ENCODE measurements around the gene MYCBP2.
"Not testable (repeated sequence)": the region's sequence is repeated elsewhere in the genome, so short reads cannot be mapped to it uniquely, and the experiment has no call there.

MYCBP2 gene

DNA sequence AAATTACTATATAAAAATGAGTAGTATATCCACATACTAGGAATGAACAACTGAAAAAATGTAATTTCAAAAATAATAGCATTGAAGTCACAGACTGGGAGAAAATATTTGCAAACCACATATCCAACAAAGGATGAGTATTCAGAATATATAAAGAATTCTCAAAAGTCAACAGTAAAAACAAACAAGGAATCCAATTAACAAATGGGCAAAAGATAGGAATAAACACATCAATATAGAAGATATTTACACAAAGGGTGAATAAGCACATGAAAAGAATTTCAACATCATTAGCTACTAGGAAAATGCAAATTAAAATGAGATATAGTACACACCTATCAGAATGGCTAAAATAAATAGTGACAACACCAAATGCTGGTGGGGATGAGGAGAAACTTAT, 37.0 kb downstream of the MYCBP2 start:
- no peak for DNase-seq

DNA sequence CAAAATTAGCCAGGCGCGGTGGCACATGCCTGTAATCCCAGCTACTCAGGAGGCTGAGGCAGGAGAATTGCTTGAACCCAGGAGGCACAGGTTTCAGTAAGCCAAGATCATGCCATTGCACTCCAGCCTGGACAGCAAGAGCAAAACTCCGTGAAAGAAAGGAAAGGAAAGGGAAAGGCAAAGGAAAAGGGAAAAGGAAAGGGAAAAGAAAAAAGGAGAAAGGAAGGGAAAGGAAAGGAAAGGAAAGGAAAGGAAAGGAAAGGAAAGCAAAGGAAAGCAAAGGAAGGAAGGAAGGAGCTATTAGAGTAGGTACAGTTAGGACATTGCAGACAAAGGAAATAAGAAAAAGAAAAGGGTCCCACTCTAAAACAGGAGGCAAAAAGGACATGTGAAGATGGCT, 41.3 kb downstream of the MYCBP2 start:
- DNase-seq, result not testable (repeated sequence)

DNA sequence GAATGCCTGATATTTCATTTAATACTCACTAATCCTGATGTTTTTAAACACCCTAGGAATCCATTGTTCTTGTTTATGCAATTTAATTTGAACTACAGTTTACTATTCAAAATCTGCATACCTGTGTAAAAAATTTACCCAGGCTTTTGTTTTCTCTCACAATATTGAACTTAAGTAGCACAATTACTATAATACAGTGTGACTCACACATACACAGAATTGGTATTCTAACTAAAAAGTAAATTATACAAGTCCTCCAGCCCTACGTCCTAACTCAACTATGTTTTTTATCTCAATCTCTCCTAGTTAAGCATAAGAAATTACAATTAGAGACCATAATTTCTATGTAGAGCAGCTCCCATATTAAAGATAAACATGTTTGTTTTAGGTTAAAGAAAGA, 41.8 kb downstream of the MYCBP2 start:
- no peak for DNase-seq

GRCh38 chr13:77274126-77274525, 52.8 kb downstream of the MYCBP2 start:
- no peak for DNase-seq

- no peak for DNase-seq
Measured at GRCh38 chr13:77269141-77269540, 57.8 kb downstream of the MYCBP2 start.

DNA sequence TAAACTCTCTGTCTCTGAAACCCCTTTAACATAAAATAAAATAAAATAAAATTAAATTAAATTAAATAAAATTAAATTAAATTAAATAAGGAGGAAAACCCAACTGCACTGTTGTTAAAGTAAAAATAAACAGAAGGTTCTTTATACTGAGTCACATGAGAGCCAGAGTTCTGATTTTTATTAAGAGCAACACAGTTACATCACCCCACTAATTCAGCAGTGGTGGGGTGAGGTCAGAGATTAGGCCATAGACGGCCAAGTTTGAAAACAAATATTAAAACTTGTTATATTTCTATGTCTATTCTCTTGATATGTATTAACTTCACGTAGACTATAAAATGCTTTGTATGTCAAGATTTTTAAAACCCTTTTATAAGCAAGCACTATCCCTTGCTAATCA, 59.5 kb downstream of the MYCBP2 start:
- DNase-seq, result no peak

GRCh38 chr13:77265336-77265735, 61.6 kb downstream of the MYCBP2 start:
- no peak for DNase-seq

DNA sequence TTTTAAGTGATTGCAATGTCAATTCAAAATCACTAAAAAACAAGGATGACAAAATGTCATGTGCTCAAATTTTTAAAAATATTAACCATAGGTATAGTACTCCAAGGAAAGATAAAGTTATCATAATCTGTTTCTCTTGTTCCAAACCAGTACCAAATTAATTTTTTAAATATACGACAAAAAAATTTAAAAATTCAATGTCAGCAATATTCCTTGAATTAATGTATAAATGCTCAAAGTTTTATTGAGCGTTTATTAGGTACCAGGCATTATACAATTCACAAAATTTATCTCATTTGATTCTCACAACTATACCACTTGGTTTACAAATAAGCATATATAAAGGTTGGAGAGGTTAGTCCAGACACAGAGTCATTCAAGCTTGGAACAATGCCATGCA, 64.7 kb downstream of the MYCBP2 start:
- DNase-seq, result no peak

DNA sequence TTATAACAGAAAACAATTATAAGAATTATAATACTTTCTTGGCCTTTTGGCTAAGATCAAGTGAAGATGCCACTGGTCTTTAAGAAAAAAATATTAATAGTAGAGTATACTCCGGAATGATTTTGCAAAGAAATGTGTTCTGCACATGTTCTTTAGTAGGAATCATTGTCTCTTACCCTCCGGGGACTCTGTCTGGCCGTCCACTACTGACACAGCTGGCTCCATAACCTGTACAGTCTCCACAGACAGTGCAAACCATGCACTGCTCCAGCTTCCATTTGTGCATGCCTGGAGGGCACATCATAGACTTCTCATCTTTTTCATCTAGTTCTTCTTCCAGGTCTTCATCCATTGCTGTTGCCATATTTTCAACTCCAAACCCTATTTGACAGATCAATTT, 75.9 kb downstream of the MYCBP2 start:
- DNase-seq, result no peak

DNA sequence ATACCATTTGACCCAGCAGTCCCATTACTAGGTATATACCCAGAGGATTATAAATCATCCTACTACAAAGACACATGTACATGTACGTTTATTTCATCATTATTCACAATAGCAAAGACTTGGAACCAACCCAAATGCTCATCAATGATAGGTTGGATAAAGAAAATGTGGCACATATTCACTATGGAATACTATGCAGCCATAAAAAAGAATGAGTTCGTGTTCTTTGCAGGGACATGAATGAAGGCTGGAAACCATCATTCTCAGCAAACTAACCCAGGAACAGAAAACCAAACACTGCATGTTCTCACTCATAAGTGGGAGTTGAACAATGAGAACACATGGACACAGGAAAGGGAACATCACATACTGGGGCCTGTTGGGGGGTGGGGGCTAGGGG, 81.7 kb downstream of the MYCBP2 start:
- not testable (repeated sequence) for DNase-seq

GRCh38 chr13:77239312-77239711, 87.6 kb downstream of the MYCBP2 start:
- no peak for DNase-seq

DNA sequence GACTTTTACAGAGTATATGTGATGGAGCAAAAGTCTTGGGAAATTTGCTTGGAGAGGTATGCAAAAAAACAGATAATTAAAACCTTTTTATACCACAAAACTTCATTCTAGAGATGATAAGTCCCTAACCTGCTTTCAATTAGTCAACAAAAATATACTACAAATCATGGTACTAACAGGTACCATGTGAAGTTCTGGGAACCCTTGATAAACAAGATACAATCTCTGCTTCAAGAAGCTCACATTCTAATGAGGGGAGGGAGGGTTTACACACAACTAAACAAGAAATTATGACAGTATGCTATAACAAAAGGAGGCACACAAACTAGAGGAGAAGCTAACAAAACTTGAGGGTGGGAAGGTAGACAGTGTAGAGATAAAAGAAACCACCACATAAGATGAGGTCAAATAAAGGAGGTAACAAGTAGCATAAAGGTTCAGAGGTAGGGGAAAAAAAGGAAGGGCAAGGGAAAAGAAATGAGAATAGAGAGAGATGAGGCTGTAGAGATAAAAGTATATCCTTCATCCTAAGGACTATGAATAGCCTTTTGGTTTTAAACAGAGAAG, 91.4 kb downstream of the MYCBP2 start:
- no peak for DNase-seq

DNA sequence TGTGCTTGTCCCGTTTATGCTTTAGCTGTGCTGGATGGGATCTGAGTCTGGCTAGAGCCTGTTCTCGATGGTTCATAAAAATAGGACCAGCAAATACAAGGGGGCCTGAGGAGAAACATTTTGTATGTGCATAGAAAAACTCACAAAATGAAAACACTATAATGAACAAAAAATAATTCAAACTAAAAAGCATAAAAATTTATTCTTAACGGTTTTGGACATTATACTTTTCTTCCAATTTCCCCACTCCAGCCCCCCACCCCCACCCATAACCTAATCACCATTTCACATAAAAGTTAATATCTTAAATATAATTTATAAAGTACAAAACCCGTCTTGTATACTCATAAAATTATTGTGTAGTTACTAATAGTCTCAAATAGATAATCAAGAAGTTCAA, 93.7 kb downstream of the MYCBP2 start:
- no peak for DNase-seq

DNA sequence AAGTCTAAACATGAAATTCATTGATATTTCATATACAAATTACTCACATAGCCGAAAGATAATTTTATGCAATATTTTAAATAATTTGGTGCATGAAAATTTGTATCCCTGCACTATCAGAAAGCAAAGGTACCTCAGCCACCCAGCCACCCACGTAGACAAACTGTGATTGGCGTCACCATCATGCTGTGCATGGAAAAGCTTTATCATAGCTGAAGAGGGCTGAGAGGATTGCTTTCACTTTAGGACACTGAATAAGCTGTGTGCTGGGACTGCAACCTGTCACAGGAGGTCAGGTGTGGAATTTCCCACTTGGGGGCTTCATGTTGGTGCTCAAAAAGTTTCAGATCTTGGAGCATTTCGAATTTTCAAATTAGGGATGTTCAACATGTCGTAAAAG, 96.3 kb downstream of the MYCBP2 start:
- no peak for DNase-seq

GRCh38 chr13:77225946-77226345, 100.9 kb downstream of the MYCBP2 start:
- no peak for DNase-seq

DNA sequence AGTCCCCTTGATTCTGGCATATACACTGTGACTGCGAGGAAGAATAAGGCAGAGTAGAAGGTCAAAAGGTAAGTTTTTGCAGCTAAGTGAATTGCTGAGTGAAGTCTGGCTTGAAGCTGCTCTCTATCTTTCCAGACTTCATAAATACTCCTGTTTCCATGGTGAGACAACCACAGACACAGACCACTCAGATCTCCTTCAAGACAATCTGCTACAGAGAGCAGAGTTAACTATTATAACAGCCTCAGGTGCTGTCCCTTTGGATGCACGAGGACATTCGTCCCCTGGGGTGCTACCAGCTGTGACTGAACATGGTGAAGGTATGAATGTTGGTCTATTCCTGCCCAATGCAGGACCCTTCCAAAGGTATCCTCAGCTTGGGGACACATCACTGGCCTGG, 104.0 kb downstream of the MYCBP2 start:
- no peak for DNase-seq

- DNase-seq, result no peak
Measured at GRCh38 chr13:77222000-77222690, 104.7 kb downstream of the MYCBP2 start.

GRCh38 chr13:77219401-77219800, 107.5 kb downstream of the MYCBP2 start:
- no peak for DNase-seq

- DNase-seq, result no peak
Measured at GRCh38 chr13:77218274-77218673, 108.6 kb downstream of the MYCBP2 start.

DNA sequence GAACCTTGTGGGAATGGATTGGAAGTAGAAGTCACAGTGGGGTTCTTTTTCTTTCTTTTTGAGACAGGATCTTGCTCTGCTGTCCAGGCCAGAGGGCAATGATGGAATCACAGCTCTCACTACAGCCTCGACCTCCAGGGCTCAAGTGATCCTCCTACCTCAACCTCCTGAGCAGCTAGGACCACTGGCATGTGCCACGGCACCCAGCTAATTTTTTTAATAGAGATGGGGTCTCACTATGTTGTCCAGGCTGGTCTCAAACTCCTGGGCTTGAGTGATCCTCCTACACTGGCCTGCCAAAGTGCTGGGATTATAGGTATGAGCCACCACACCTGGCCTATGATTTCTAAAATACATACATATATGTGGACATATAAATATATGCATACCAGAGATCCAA, 111.4 kb downstream of the MYCBP2 start:
- DNase-seq, result no peak

DNA sequence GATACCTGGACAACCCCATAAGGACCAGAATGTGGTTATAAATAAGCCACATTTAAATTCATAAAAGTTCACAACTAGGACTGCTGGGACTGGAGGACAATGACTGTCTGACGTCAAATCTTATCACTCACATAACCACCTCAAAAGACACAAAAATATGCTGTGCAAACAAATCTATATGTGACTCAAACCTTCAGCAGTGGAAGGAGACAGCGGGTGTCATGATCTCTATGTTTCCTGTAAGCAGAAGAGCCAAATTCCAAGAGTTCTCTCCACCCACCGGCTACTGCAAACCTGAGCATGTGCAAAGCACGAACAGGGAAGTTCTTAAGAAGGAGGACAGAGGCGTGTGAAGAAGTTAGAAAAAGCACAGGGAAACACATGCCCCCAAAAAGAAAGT, 113.2 kb downstream of the MYCBP2 start:
- no peak for DNase-seq

- no peak for DNase-seq
Measured at GRCh38 chr13:77207943-77208342, 119.0 kb downstream of the MYCBP2 start.

- DNase-seq, result not testable (repeated sequence)
Measured at GRCh38 chr13:77198995-77199394, 127.9 kb downstream of the MYCBP2 start.

DNA sequence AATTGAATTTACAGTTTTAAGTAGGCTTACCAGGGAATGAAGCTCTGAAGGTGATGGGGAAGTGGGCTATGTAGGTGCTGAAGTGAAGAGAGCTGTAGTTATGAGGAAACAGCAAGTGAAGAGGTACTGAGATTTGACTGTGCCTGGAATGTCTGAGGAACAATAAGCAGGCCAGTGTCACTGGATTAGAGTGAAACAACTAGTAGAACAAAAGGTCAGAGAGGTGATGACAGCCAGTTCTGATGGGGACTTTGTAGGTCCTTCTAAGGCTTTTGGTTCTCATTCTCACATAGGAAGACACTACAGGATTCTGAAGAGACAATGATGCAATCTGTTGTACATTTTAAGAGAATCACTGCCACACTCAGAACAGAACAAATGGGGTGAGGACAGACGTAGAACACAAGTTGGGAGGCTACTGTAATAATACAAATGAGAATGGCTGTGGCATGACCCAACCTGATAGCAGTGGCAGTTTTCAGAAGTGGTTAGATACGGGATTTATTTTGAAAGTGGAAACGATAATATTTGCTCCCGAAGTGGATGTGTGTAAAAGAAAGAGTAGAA, 130.8 kb downstream of the MYCBP2 start:
- DNase-seq, result no peak
